SU-DHL-6 (cell line): ENCODE measurements around the gene INAFM2.

Source experiments
- H2AFZ ChIP-seq: fragments of 200-600 bp; sonication (generic); 2 replicates; pipeline ENCODE4 v1.6.1; 2014; ENCODE audit warnings: low read depth, mild to moderate bottlenecking, moderate library complexity, mixed read lengths, antibody characterized with exemption, low read length; ENCODE audit not compliant: severe bottlenecking
- H3F3A ChIP-seq: fragments of 200-600 bp; shearing (Covaris generic); 2 replicates; pipeline ENCODE4 v1.6.0; 2016; ENCODE audit warnings: antibody characterized with exemption, mild to moderate bottlenecking; ENCODE audit not compliant: insufficient read depth
- H3K27ac ChIP-seq: fragments of 200-600 bp; sonication (generic); 2 replicates; pipeline ENCODE4 v1.5.1; 2016; ENCODE audit warnings: low read depth, mild to moderate bottlenecking, low read length, moderate library complexity, mixed read lengths
- H3K27me3 ChIP-seq: fragments of 200-600 bp; sonication (generic), shearing (Covaris generic); 2 replicates; pipeline ENCODE4 v1.6.0; 2014; ENCODE audit warnings: mild to moderate bottlenecking, low read length
- H3K36me3 ChIP-seq: fragments of 200-600 bp; sonication (generic); 2 replicates; pipeline ENCODE4 v1.6.1; 2014; ENCODE audit warnings: mild to moderate bottlenecking, low read length, mixed read lengths
- H3K4me2 ChIP-seq: fragments of 300-600, 200-600 bp; shearing (Covaris generic), sonication (generic); 2 replicates; pipeline ENCODE4 v1.6.0; 2014; ENCODE audit warnings: low read length, low read depth, mild to moderate bottlenecking; ENCODE audit not compliant: poor library complexity, severe bottlenecking
- H3K4me3 ChIP-seq: fragments of 200-600 bp; sonication (generic); 2 replicates; pipeline ENCODE4 v1.5.1; 2014; ENCODE audit warnings: antibody characterized with exemption, low read length, mild to moderate bottlenecking, mixed read lengths; ENCODE audit not compliant: insufficient read depth, poor library complexity, severe bottlenecking
- H3K79me2 ChIP-seq: fragments of 200-600 bp; sonication (generic); 2 replicates; pipeline ENCODE4 v1.6.1; 2014; ENCODE audit warnings: mild to moderate bottlenecking, low read length, moderate library complexity; ENCODE audit not compliant: insufficient read depth
- H3K9ac ChIP-seq: fragments of 200-600 bp; sonication (generic); 2 replicates; pipeline ENCODE4 v1.7.0; 2014; ENCODE audit warnings: mild to moderate bottlenecking, low read length
- H3K9me2 ChIP-seq: fragments of 200-600 bp; sonication (generic); replicated peaks from 2 replicates; pipeline ENCODE4 v1.6.1; 2014; ENCODE audit warnings: low read length; ENCODE audit not compliant: insufficient read depth
- H3K9me3 ChIP-seq: fragments of 200-600 bp; sonication (generic); 2 replicates; pipeline ENCODE4 v1.6.1; 2014; ENCODE audit warnings: low read length, mixed read lengths; ENCODE audit not compliant: insufficient read depth
- H4K20me1 ChIP-seq: fragments of 200-600 bp; sonication (generic); 2 replicates; pipeline ENCODE4 v1.6.1; 2014; ENCODE audit warnings: low read depth, mild to moderate bottlenecking, antibody characterized with exemption, low read length, moderate library complexity, mixed read lengths
- EZH2phosphoT487 ChIP-seq: fragments of 200-600 bp; sonication (generic), shearing (Covaris generic); conservative IDR thresholded peaks from 2 replicates; pipeline ENCODE4 v1.6.1; 2018; ENCODE audit warnings: mild to moderate bottlenecking, antibody characterized with exemption, low read length, moderate library complexity, mixed read lengths
- TF ChIP-seq, protein P1 (sequence below): fragments of 200-600 bp; sonication (generic); IDR thresholded peaks from one replicate; pipeline ENCODE4 v1.5.1; 2017; ENCODE audit warnings: antibody characterized with exemption, mild to moderate bottlenecking, low read length, moderate library complexity; ENCODE audit not compliant: insufficient read depth, poor library complexity, severe bottlenecking

Gene INAFM2

DNA sequence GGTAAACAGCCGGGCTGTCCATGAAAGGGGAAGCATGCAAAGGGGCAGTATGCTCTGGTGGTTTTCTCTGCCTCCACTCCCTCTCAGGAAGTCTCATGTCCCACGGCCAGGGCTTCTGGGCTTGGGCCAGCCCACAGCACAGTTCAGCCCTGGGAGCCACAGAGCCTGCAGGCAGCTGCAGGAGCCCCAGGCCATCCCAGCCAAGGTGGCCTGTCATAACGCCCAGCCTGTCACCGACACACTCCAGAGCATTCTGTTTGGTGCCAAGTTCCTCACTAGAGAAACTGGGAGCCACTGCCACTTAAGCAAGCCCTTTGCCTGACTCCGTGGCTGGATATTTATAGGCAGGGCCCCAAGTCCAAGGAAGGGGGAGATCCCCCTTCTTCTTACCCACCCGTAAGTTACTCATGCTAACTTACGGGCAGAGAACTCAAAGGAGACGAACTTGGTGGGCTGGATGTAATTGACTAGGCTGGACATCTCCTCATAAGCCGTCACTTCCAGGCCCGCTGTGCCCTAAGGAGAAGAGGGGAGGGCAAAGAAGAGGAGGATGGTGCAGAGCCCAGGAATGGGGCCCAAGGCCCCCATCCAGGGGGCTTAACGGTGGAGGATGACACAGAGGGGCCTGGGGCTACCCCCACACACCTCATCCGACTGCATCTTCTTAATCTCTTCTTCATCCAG is 27.5 kb upstream of the INAFM2 start:
- Histone ChIP-seq H3K4me3 (no peak overlapping the region), H4K20me1 (no peaks in the 10 kb centered on the region), H3K79me2 (no peaks in the 10 kb centered on the region), H3K9me3 (peaks cover 3% of the 10 kb centered on the region; the same call in 1 of the 2 replicates), H3K27me3 (no peaks in the 10 kb centered on the region), H3K27ac (no peak overlapping the region), H2AFZ (no peak overlapping the region), H3K9ac (no peak overlapping the region), H3K9me2 (no peaks in the 10 kb centered on the region), H3F3A (no peaks in the 10 kb centered on the region), H3K4me2 (no peak overlapping the region), H3K36me3 (no peaks in the 10 kb centered on the region)
- TF ChIP-seq, protein P1, sequence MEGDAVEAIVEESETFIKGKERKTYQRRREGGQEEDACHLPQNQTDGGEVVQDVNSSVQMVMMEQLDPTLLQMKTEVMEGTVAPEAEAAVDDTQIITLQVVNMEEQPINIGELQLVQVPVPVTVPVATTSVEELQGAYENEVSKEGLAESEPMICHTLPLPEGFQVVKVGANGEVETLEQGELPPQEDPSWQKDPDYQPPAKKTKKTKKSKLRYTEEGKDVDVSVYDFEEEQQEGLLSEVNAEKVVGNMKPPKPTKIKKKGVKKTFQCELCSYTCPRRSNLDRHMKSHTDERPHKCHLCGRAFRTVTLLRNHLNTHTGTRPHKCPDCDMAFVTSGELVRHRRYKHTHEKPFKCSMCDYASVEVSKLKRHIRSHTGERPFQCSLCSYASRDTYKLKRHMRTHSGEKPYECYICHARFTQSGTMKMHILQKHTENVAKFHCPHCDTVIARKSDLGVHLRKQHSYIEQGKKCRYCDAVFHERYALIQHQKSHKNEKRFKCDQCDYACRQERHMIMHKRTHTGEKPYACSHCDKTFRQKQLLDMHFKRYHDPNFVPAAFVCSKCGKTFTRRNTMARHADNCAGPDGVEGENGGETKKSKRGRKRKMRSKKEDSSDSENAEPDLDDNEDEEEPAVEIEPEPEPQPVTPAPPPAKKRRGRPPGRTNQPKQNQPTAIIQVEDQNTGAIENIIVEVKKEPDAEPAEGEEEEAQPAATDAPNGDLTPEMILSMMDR = no peak
- TF ChIP-seq EZH2phosphoT487 = no peak

DNA sequence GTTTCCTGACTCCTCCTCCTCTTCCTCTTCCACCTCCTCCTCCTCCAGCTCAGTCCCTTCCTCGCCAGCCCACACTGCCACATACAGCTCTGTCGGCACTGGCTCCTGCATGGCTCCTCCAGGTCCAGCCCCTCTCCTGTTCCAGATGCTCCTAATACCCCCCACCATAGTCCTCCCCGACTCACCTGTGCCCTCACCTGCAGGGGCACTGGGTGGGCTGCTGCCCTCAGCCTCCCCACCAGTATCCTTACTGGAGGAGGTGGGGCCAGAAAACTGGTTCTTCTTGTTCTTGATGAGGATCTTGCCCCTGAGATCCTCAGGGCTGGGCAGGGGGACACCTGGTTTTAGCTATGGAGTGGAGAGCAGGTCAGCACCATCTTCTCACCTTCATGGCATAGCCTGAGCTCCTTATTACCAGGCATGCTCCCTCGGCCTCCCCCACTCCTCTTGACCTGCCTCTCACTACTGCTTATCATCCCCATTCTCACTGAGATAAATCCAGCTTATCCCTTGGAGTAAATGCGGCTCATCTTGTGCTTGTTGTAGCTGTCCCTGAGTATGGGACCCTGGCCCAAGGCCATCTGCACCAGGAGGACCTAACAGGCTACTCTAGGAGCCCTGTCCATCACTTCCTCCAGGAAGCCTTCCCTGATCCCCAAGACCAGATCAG is 26.8 kb upstream of the INAFM2 start:
- no peak overlapping the region for H3K27ac ChIP-seq
- no peaks in the 10 kb centered on the region for H3F3A ChIP-seq
- no peak for TF ChIP-seq EZH2phosphoT487
- TF ChIP-seq, protein P1 = no peak
- no peaks in the 10 kb centered on the region for H4K20me1 ChIP-seq
- H3K9me3 ChIP-seq = peaks cover 3% of the 10 kb centered on the region; the same call in 1 of the 2 replicates
- H3K4me3 ChIP-seq = no peak overlapping the region
- no peaks in the 10 kb centered on the region for H3K27me3 ChIP-seq
- no peak overlapping the region for H3K9ac ChIP-seq
- H3K79me2 ChIP-seq = no peaks in the 10 kb centered on the region
- no peaks in the 10 kb centered on the region for H3K36me3 ChIP-seq
- no peak overlapping the region for H3K4me2 ChIP-seq
- H2AFZ ChIP-seq = no peak overlapping the region
- no peaks in the 10 kb centered on the region for H3K9me2 ChIP-seq

DNA sequence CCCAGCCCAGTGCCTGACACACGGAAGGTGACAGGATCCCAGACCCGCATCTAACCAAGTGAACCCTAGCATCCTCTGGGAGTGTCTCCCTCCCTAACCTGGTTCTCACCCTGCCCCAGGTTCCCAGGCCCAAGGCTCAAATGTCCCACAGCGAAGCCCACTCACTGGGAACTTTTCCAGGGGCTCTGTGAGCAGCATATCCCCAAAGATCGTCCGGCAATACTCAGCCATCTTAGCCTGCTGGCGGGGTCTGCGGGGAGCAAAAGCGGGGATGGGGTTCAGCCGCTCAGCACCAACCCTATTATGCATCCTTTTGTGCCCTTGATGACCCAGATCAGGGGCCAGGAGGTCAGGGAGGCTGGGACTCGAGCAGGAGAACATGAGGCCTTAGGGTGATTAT is 26.1 kb upstream of the INAFM2 start:
- H2AFZ ChIP-seq = no peak overlapping the region
- no peak overlapping the region for H3K4me2 ChIP-seq
- no peaks in the 10 kb centered on the region for H3K36me3 ChIP-seq
- H3F3A ChIP-seq = no peaks in the 10 kb centered on the region
- no peaks in the 10 kb centered on the region for H3K9me2 ChIP-seq
- H4K20me1 ChIP-seq = no peaks in the 10 kb centered on the region
- H3K79me2 ChIP-seq = no peaks in the 10 kb centered on the region
- H3K27me3 ChIP-seq = no peaks in the 10 kb centered on the region
- peaks cover 3% of the 10 kb centered on the region; the same call in 1 of the 2 replicates for H3K9me3 ChIP-seq
- no peak overlapping the region for H3K9ac ChIP-seq
- no peak overlapping the region for H3K27ac ChIP-seq
- TF ChIP-seq, protein P1 = no peak
- TF ChIP-seq EZH2phosphoT487 = no peak
- no peak overlapping the region for H3K4me3 ChIP-seq
